HG03469 (cell line): Measurements from ENCODE around the gene SCGB2B2.
"Not testable (repeated sequence)": the region's sequence is repeated elsewhere in the genome, so short reads cannot be mapped to it uniquely, and the experiment has no call there.

Experiments used
- ATAC-seq: cut with Tn5 transposase; IDR thresholded peaks from one replicate; pipeline ENCODE4 v1.9.1; 2021; ENCODE audit warnings: mild to moderate bottlenecking, moderate library complexity, moderate number of reproducible peaks; ENCODE audit not compliant: unreplicated experiment

The SCGB2B2 gene, protein sequence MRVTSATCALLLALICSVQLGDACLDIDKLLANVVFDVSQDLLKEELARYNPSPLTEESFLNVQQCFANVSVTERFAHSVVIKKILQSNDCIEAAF

DNA sequence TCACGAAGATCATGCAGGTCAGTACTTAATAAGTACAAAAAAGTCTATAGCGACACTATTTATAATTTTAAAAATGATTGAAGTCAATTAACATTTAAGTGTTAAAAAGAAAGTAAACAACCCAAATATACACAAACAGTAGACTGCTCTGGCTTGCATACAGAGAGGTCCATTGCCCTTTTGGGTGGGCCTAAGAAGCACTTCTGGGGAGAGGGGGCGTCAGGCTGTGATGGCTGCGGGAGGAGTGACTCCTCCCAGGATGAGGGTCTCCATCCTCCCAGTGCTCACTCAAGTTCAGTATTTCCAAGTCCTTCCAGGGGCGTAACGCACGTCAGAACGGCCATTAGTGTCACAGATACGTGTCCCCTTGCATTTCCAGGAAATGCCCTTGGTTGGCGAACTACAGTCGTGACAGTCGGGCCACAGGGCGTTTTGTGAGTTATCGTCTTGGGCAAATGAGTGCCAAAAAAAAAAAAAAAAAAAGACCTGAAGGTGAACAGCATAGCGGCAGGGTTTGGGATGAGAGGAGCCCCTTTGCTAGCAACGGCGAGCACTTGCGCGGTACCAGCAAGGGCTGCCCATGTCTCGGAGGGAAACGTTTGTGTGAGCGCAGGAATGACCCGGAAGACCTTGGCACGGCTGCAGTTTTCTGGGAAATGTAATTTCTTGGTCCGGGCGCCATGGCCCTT is at the start of gene SCGB2B2:
SCGB2B2 (minus strand) TSS at position 463 of the 689 bp plus-strand sequence. CDS start 82,596 bp downstream, outside the sequence.
- peak; percentile 23 for ATAC-seq

DNA sequence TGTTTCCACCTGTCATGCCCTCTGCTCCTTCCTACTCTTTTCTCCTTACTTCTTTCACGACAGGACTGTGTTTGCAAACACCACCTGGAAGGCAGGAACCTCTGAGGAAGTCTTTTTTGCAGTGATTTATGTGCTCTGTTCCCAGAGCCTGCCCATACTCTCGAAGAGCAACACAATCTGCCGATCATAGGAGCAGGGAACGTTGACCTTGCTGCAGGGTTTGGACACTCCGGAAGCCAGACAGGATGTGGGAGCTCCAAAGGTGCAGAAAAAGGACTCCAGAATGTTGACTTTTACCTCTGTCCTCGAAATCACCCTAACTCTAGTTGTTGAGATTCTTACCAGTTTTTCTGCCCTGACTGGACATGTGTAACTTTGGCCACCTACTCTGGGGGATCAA is 48.4 kb upstream of the SCGB2B2 start:
- ATAC-seq = no peak

DNA sequence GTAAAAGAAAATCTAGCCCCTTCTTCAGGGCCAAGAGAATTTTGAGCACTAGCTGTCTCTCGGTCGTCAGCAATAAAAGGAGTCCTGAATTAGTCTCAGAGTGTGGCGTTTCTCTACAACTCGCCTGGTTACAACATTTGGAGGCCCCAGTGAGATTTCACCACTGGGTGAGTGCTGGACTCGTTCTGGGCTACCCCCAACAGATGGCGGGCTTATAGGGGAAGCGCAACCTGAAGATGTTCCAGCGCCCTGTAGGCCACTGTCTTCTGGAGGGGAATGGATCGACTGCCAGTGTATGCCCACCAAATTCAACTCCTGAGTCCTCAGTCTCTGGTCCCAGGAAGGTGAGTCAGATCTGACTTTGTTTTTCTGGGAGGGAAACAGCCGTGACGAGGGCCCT is 45.4 kb upstream of the SCGB2B2 start:
- ATAC-seq = no peak

DNA sequence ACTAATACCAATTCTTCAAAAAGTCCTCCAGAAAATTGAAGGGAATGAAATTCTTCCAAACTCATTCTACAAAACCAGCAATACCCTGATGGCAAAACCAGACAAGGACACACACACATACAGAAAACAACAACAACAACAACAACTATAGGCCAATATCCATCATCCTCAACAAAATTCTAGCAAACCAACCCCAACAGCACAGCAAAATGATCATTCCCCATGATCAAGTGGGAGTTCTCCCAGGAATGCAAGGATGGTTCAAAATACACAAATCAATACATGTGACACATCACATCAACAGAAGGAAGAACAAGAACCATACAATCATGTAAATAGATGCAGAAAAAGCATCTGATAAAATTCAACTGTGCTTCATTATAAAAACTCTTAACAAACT is 38.4 kb upstream of the SCGB2B2 start:
- no peak for ATAC-seq

DNA sequence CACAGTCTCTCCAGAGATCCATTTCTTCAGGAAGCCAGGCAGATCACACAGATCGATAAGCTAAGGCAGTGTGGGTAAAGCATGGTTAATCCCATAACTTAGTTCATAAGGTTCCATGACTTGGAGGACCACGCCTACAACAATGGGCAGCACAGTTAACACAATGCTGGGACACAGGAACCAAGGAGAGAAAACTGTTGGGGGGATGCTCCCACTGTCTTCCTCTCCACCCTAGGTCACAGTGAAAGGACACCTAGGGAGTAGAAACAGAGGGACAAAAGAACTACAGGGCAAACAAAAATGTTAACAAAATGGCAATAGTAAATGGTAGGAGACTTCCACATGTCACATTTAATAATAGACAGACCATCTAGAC is 36.3 kb upstream of the SCGB2B2 start:
- no peak for ATAC-seq

DNA sequence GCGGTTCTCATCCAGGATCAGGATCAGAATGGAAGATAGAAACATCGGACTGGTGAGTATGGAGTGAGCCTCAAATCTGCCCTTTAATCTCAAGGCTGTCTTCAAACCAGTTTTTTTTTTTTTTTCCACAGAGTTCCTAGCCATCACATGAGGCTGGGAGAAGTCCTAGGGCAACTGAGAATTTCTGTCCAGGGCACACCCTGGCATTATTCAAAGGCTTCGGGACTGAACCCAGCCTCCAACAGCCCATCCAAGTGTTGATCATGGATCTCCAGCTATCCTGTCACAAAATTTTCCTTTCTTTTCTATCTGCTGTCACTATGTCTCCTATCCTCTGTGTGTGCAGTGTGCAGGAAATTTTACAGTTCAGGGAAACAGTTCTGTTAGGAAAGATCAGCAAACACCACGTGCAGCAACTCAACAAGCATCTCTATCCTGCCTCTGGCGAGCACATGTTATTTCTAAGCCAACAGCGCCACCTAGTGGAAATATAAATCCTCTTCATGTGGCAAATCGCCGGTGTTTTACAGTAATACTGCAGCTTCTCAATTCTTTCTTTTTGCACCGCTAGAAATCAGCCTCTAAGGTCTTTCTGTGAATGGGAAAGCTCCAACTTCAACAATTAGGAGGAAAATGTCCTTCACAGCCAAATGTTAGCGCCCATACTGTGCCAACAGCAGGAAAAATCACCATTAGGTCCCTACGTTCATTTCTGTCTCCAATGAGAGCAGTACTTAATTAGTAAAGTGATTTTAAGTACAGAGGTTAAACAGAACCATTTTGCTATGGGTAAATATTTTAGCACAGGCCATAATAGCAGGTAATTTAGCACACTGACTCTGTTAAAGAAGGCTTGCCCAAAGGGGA is 35.7 kb upstream of the SCGB2B2 start:
- ATAC-seq = no peak

DNA sequence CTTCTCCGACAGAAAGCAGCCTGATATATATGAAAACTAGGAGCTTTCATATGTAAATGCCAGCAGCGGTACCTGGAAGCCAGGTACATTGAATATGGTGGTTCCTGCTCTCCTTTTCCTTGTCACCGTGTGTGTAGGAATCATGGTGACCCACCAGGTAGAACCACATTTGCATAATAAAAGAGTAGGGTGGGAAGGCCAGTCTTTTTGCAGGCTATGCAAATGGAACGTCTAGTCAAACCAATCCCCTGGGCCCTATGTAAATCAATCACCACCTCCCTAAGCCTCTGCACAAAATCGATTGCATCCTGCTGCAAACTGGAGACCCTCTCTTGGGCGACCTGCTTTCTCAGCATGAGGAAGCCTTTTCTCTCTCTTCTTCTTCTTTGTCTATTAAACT is 34.9 kb upstream of the SCGB2B2 start:
- no peak for ATAC-seq

DNA sequence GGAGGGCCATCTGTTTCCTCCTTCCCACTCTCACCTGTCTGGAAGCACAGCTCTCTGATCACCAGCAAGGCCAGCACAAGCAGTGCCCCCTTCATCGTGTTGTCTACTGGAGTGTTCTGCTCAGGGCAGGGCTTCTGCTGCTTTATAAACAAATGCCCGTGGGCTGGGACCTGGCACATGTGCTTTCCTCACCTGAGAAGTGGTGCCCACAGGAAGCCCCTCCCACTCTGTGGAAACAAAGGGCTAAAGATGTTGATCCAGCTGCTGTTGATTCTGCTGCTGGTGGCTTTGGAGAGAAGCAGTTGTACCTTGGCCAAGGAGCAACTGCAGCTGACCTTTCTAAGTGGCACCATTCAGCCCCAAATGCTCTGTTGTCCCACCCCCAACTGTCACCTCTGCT is 30.7 kb upstream of the SCGB2B2 start:
- no peak for ATAC-seq

DNA sequence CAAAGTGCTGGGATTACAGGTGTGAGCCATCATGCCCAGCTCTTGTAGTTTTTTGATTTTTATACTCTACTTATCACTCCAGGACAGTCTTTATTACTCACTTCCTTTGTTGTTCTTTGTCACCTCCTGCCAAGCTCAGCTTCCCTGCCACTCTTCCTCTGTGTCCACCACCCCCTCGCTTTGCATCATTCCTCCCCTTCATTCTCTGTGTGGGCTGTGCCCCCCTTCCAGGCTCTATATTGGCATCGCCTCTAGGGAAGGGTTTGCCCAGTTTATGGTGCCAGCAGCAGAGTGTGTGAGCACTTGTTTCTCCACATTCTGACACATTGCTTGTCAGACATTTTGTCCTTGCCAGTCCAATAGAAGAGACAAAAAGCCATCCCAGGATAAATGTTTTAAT is 15.6 kb upstream of the SCGB2B2 start:
- ATAC-seq = no peak

DNA sequence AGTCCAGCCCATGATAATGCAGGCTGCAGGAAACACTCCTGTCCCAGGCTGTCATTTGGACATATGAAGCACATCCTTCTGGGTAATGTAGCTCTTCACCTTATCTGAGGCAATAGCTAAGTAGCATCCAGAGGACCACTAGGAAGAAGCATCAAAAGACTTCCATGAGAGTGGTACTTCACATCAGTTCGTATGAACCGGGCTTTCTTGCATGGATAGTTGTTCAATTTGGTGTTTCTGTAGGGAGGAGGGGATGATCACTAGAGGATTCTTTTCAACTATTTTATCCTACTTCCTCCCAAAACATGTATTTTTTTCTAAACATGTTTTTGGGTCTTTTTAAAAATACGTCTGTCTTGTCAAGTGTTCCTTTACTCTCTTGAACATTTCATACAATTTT is 13.4 kb upstream of the SCGB2B2 start:
- ATAC-seq = no peak

DNA sequence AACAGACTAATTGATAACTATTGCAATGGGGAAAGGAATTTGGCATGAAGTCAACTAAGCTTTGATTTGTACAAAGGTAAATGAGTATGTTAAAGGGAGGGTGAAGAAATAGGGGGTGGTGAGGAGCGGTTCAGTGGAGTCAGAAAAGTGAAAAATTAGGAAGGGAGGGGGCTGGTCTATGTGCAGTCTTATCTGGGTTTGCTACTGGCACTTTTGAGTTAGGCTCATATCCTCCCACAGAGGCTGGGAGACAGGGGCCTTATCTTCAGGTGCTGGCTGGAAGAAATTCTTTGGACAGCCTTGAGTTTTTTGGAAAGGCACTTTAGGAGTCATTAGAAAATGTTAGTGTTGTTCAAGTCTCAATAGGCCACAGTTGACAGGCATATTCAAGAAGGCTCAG is 11.6 kb upstream of the SCGB2B2 start:
- no peak for ATAC-seq

DNA sequence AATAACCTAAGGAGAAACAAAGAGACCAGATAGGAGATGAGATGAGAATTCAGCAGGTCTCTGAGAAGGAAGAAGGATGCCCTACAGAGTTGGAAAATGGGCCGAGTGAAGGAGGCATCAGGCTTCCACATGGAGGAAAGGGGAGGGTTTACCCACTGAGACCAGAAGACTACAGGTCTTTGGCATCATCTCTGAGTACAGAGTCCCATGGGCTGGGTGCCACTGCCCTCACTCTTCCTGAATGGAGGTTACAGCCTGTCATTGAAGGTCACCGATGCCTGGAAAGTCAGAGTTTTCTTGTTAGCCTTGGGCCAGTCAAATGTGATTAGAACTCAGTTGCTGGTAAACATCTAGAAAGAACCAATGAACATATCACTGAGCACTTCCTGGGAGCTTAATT is 10.4 kb upstream of the SCGB2B2 start:
- ATAC-seq = no peak

DNA sequence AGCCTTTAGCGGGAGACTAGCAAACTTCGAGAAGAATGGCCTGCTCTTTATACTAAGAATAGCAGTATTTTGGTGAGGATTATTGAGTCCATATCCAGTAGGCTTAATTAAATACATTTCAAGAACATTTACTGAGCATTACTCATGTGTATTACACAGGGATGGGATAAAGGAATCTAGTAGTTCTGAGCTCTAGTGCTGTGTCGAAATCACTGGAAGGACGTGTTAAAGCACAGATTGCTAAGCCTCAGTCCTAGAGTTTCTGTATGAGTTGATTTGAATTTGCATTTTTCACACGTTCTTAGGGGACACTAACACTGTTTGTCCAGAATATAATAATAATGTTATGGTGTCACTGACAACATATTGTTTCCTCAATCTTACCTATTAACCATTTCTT is 9.5 kb upstream of the SCGB2B2 start:
- no peak for ATAC-seq

DNA sequence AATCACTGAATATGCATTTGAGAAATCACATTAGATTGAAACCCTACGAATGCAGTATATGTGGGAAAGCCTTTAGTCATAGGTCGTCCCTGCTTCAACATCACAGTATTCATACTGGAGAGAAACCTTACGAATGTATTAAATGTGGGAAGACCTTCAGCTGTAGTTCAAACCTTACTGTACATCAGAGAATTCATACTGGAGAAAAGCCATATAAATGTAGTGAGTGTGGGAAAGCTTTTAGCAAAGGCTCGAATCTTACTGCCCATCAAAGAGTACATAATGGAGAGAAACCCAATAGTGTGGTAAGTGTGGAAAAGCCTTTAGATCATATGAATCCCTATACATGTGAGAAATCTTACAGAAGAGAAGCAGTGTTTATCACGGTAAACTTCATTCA is 8.3 kb upstream of the SCGB2B2 start:
- not testable (repeated sequence) for ATAC-seq

DNA sequence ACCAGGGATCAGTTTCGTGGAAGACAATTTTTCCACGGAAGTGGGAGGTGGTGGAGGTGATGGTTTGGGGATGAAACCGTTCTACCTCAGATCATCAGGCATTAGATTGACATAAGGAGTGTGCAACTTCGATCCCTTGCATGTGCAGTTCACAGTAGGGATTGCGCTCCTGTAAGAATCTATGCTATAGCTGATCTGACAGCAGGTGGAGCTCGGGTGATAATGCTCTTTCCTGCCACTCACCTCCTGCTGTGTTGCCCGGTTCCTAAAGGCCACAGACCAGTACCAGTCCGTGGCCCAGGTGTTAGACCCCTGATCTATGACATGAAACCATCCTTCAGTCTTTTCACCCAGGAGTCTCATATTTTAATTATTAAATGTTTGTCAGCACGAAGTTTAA is 4.5 kb upstream of the SCGB2B2 start:
- no peak for ATAC-seq

DNA sequence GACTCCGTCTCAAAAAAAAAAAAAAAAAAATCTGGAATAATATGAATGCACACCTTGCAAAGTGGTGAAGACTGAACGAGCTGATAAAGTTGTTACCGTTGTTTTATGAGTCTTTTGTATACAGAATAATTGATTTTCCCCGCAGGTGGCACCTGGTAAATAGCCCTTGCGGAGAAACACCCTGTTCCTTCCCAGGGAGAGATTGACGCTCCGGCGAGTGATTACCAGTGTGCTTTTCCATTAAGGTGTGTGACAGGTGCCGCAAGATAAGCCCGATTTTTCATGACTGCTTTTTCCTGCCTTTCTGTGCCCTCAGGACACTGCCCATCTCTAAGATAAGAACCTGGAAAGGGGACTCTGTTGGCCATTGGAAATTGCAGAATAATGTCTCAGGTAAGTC is 1.5 kb upstream of the SCGB2B2 start:
- no peak for ATAC-seq

DNA sequence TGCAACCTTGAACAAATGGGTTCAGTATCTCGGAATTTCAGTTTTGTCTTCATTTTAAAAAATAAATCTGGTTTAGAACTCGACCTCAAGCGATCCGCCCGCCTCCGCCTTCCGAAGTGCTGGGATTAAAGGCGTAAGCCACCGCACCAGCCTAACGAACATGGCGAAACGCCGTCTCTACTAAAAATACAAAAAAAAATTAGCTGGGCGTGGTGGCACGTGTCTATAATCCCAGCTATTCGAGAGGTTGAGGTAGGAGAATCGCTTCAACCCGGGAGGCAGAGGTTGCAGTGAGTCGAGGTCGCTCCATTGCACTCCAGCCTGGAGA is 1.1 kb upstream of the SCGB2B2 start:
- ATAC-seq = no peak

DNA sequence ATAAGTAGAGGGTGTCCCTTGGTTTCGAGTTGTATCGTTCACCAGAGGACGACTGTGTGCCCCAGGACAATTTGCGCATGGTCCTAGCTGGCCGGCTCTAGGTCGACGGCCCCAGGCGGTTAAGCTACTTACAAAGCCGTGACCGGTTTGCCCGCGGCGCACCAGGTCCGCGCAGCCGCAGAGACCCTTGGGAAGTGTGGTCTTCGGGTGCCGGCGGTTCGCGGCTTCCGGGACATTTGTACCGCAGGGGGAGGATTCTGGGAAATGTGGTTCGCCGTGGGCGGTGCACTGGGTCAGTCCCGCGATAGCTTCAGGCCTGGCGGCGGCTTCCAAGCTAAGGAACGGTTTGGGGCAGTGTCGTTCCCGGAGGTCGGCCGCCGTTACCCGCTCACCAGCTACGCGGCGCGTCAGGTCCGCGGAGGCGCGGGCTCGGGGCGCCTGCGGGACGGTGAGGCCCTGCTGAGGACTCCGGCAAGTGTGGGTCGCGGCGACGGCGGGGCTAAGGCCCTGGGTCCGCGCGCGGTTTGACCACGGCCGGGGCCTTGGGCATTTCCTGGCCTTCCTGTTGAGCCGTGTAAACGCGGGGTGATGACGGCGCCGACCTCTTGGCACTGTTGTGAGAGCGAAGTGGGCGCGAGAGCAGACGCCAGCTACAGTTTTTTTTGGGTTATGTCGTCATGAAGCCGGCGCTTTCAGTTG is 576 bp upstream of the SCGB2B2 start, which contains the start of gene ZNF302:
ZNF302 (plus strand) TSS at position 293 of the 699 bp plus-strand sequence. CDS start 1,127 bp downstream, outside the sequence.
- ATAC-seq = peak; percentile 78

DNA sequence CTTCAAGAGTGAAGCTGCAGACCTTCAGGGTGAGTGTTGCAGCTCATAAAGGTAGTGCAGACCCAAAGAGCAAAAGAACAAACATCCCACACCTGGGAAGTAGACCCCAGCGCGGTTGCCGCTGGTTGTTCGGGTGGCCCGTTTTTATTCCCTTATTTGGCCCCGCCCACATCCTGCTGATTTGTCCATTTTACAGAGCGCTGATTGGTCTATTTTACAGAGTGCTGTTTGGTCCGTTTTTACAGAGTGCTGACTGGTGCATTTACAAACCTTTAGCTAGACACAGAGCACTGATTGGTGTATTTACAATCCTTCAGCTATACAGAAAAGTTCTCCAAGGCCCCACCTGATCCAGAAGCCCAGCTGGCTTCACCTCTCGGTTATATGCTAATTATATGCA is 1.0 kb downstream of the SCGB2B2 start:
- no peak for ATAC-seq

DNA sequence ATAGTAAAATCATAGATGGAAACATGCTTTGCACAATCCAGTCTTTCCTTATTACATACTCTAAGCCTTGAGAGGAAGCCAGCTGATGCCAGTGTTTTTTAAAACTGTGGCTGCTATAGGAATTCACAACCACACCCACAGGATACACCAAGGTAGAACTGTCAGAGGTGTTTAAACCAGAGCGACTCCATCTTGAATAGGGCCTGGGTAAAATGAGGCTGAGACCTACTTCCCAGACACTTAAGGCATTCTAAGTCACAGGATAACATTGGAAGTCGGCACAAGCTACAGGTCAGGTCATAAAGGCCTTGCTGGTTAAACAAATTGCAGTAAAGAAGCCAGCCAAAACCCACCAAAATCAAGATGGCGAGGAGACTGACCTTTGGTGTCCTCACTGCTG is 1.7 kb downstream of the SCGB2B2 start:
- no peak for ATAC-seq

DNA sequence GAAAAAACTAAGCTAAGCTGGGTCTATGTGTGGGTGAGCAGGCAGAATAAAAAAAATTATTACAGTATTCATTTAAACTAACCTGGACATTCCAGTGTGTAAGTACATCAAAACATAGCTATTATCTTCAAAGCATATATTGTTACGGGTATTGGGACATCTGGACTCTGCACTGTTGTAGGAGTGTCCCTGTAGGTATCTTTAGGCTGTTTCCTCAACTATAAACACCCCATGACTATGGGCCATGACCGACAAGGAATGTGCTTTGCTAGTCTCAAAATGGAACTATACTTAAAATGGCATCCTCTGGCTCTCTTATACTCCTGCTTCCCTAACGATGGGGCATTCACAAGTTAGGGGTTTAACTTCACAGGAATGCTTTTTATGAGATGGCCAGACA is 3.4 kb downstream of the SCGB2B2 start:
- ATAC-seq = no peak

DNA sequence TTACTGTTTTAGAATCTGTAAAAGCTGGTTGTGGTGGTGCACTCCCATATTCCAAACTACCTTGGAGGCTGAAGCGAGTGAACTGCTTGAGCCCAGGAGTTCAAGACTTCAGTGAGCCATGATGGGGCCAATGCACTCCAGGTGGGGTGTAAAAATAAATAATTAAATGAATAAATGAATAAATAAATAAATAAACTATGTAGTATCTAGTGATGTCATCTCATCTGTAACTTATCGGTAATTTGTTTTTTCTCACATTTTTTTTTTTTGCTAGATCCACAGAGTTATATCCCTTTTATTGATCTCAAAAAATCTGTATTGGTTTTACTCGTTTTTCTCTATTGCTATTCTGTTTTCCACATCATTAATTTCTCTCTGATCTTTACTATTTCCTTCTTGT is 5.0 kb downstream of the SCGB2B2 start:
- ATAC-seq = no peak
